HCT116 (cell line): ENCODE data around the gene TOMM70. TPM values are rescaled to one million over a fixed set of nuclear protein-coding genes. Genes with fewer than 3 reads are reported as not detected.

Source experiments
- ATAC-seq: fragments of 200-7000 bp; cut with Tn5 transposase; 2 replicates; pipeline ENCODE4 v1.9.1; 2020; ENCODE audit warnings: mild to moderate bottlenecking, moderate library complexity
- BruUV-seq: library from RNA; stranded (reverse); fragments of 400-500 nt; replicated peaks from 2 replicates; lab custom pipeline; 2021; lab: Mats Ljungman, UMichigan
- CTCF ChIA-PET: fragments of 300-600 bp; sonication (Branson Sonifier 250); formaldehyde crosslinking; loops from one replicate; lab custom pipeline; 2021; ENCODE audit warnings: antibody characterized with exemption; lab: Charles Lee
- POLR2A ChIA-PET: fragments of 300-600, 350-600 bp; sonication (Branson Sonifier 250); formaldehyde crosslinking; loops from one replicate; lab custom pipeline; 2021; ENCODE audit warnings: antibody characterized with exemption; lab: Charles Lee
- RAD21 ChIA-PET, 2 experiments: fragments of 300-600 bp; sonication (Branson Sonifier 250); formaldehyde crosslinking; loops; one replicate each; lab custom pipeline; 2023; ENCODE audit warnings: low total read pairs in 2 of 2; ENCODE audit not compliant: uncharacterized antibody in 2 of 2, unreplicated experiment in 2 of 2, low non-redundant PET in 1 of 2; lab: Charles Lee
- DNase-seq: peaks from one replicate; pipeline ENCODE4 v3.0.0-alpha.2; 2010; ENCODE audit warnings: low read depth, low spot score
- H2AFZ ChIP-seq: fragments of 200-600 bp; shearing (Covaris generic), sonication (generic); 2 replicates; pipeline ENCODE4 v1.6.1; 2017; ENCODE audit warnings: low read depth, mixed run types, mixed read lengths, antibody characterized with exemption, low read length; ENCODE audit not compliant: poor library complexity, severe bottlenecking
- H3K27ac ChIP-seq: 2 replicates; pipeline ENCODE4 v1.5.1; 2012; ENCODE audit warnings: low read depth, low read length
- H3K27me3 ChIP-seq: fragments of 200-600 bp; sonication (generic); 2 replicates; pipeline ENCODE4 v1.6.1; 2016; ENCODE audit warnings: mixed run types, low read length, mixed read lengths; ENCODE audit not compliant: insufficient read depth
- H3K36me3 ChIP-seq, 2 experiments: fragments of 200-500 bp in 1 of 2; fragments of 200-600 bp in 1 of 2; sonication (Bioruptor generic) in 1 of 2; sonication (generic) in 1 of 2; 2 replicates each; pipeline versions ENCODE4 v1.5.1 to v1.6.1; 2014 to 2016; ENCODE audit warnings: low read length in 2 of 2, inconsistent platforms in 1 of 2, mixed read lengths in 1 of 2, mixed run types in 1 of 2; ENCODE audit not compliant: insufficient read depth in 2 of 2, control insufficient read depth in 1 of 2
- H3K4me1 ChIP-seq, 2 experiments: fragments of 200-600 bp in 1 of 2; sonication (generic) in 1 of 2; 2 replicates each; pipeline versions ENCODE4 v1.5.1 to v1.6.1; 2012 to 2017; ENCODE audit warnings: low read length in 2 of 2, inconsistent platforms in 1 of 2, mild to moderate bottlenecking in 1 of 2, mixed read lengths in 1 of 2, mixed run types in 1 of 2, moderate library complexity in 1 of 2; ENCODE audit not compliant: insufficient read depth in 2 of 2, control insufficient read depth in 1 of 2
- H3K4me2 ChIP-seq: fragments of 200-600 bp; sonication (generic); 2 replicates; pipeline ENCODE4 v1.6.1; 2017; ENCODE audit warnings: mixed run types, low read length, mixed read lengths
- H3K4me3 ChIP-seq, 2 experiments: fragments of 200-600 bp in 1 of 2; sonication (generic) in 1 of 2; replicated peaks in 1 of 2; 2 replicates each; pipeline ENCODE4 v1.5.1; 2011 to 2016; ENCODE audit warnings: low read length in 2 of 2, control low read depth in 1 of 2, low read depth in 1 of 2, mild to moderate bottlenecking in 1 of 2, mixed read lengths in 1 of 2, mixed run types in 1 of 2
- H3K79me2 ChIP-seq: fragments of 200-600 bp; sonication (generic); 2 replicates; pipeline ENCODE4 v1.6.1; 2017; ENCODE audit warnings: mild to moderate bottlenecking, mixed run types, low read length, moderate library complexity, mixed read lengths; ENCODE audit not compliant: insufficient read depth
- H3K9ac ChIP-seq: fragments of 200-600 bp; sonication (generic); 2 replicates; pipeline ENCODE4 v1.6.1; 2016; ENCODE audit warnings: low read length, mixed read lengths
- H3K9me2 ChIP-seq: fragments of 200-600 bp; sonication (generic), shearing (Covaris generic); 2 replicates; pipeline ENCODE4 v1.6.1; 2017; ENCODE audit warnings: mixed run types, mild to moderate bottlenecking, moderate library complexity; ENCODE audit not compliant: insufficient read depth
- H3K9me3 ChIP-seq, 2 experiments: fragments of 200-500 bp in 1 of 2; fragments of 200-600 bp in 1 of 2; sonication (Bioruptor generic) in 1 of 2; sonication (generic) in 1 of 2; 2 replicates each; pipeline ENCODE4 v1.6.1; 2014 to 2017; ENCODE audit warnings: low read length in 2 of 2, mixed read lengths in 2 of 2, inconsistent platforms in 1 of 2, low read depth in 1 of 2, mild to moderate bottlenecking in 1 of 2, mixed run types in 1 of 2, moderate library complexity in 1 of 2; ENCODE audit not compliant: control insufficient read depth in 1 of 2, insufficient read depth in 1 of 2
- H4K20me1 ChIP-seq: fragments of 200-600 bp; sonication (generic), shearing (Covaris generic); 2 replicates; pipeline ENCODE4 v1.6.1; 2017; ENCODE audit warnings: mixed run types, mild to moderate bottlenecking, moderate library complexity; ENCODE audit not compliant: insufficient read depth
- CBX3 ChIP-seq: IDR thresholded peaks from 2 replicates; pipeline ENCODE4 v1.6.1; 2012; ENCODE audit warnings: low read depth
- EGR1 ChIP-seq: IDR thresholded peaks from 2 replicates; pipeline ENCODE4 v1.6.1; 2012; ENCODE audit warnings: low read depth
- ELF1 ChIP-seq: IDR thresholded peaks from 2 replicates; pipeline ENCODE4 v1.6.1; 2012; ENCODE audit warnings: low read depth, borderline replicate concordance
- EZH2 ChIP-seq: fragments of 200-600 bp; sonication (generic); IDR thresholded peaks from 2 replicates; pipeline ENCODE4 v1.6.1; 2017; ENCODE audit warnings: antibody characterized with exemption, mixed run types
- EZH2phosphoT487 ChIP-seq: fragments of 200-600 bp; IDR thresholded peaks from 2 replicates; pipeline ENCODE4 v1.6.1; 2018; ENCODE audit warnings: antibody characterized with exemption, borderline replicate concordance
- FOSL1 ChIP-seq: IDR thresholded peaks from 2 replicates; pipeline ENCODE4 v1.6.1; 2012; ENCODE audit warnings: low read depth
- JUND ChIP-seq: IDR thresholded peaks from 2 replicates; pipeline ENCODE4 v1.6.1; 2012
- POLR2A ChIP-seq: IDR thresholded peaks from 2 replicates; pipeline ENCODE4 v1.7.0; 2011; ENCODE audit warnings: borderline replicate concordance; ENCODE audit not compliant: insufficient read depth, insufficient read length; ENCODE audit errors: extremely low read depth
- POLR2AphosphoS5 ChIP-seq: IDR thresholded peaks from 2 replicates; pipeline ENCODE4 v1.6.1; 2011; ENCODE audit warnings: mild to moderate bottlenecking, low read depth, low read length, moderate library complexity
- RAD21 ChIP-seq: IDR thresholded peaks from 2 replicates; pipeline ENCODE4 v1.6.1; 2012; ENCODE audit warnings: low read depth, mild to moderate bottlenecking
- SIN3A ChIP-seq: IDR thresholded peaks from 2 replicates; pipeline ENCODE4 v1.6.1; 2012; ENCODE audit warnings: low read depth
- SP1 ChIP-seq: IDR thresholded peaks from 2 replicates; pipeline ENCODE4 v1.6.1; 2012; ENCODE audit warnings: low read depth
- SRF ChIP-seq: IDR thresholded peaks from 2 replicates; pipeline ENCODE4 v1.6.1; 2012; ENCODE audit warnings: low read depth
- YY1 ChIP-seq: IDR thresholded peaks from 2 replicates; pipeline ENCODE4 v1.6.1; 2011; ENCODE audit warnings: low read length, low read depth, moderate library complexity, mild to moderate bottlenecking; ENCODE audit not compliant: insufficient replicate concordance; ENCODE audit errors: extremely low read depth
- ZFX ChIP-seq: fragments of 450-650 bp; IDR thresholded peaks from 2 replicates; pipeline ENCODE4 v1.6.1; 2017
- ZNF274 ChIP-seq: fragments of 200-500 bp; sonication (Bioruptor generic); IDR thresholded peaks from 2 replicates; pipeline ENCODE4 v1.6.1; 2014; ENCODE audit warnings: mild to moderate bottlenecking, low read depth, low read length, inconsistent platforms
- intact Hi-C: fragments of 100-400 bp; cut with micrococcal nuclease; formaldehyde crosslinking; loops from 2 replicates; pipeline ENCODE4 v1.10.0; 2022
- total RNA-seq: library from RNA; stranded (reverse); gene quantifications from one replicate; pipeline ENCODE4 v1.2.1, GENCODE V29; 2021; ENCODE audit not compliant: unreplicated experiment
- TF ChIP-seq, protein P1 (sequence below): IDR thresholded peaks from 2 replicates; pipeline ENCODE4 v1.6.1; 2011; ENCODE audit warnings: mild to moderate bottlenecking, low read length, moderate library complexity; ENCODE audit not compliant: insufficient replicate concordance; ENCODE audit errors: extremely low read depth
- TF ChIP-seq, protein P2 (sequence below): IDR thresholded peaks from 2 replicates; pipeline ENCODE4 v1.6.1; 2012
- TF ChIP-seq, protein P3 (sequence below): IDR thresholded peaks from 2 replicates; pipeline ENCODE4 v1.6.1; 2012
- TF ChIP-seq, protein P4 (sequence below), 3 experiments: fragments of 200-600 bp in 1 of 3; sonication (generic) in 1 of 3; IDR thresholded peaks in 2 of 3; conservative IDR thresholded peaks in 1 of 3; 2 replicates each; pipeline ENCODE4 v1.5.1; 2012 to 2017; ENCODE audit warnings: low read depth in 2 of 3, low read length in 2 of 3, antibody characterized with exemption in 1 of 3, borderline replicate concordance in 1 of 3, control low read depth in 1 of 3, mild to moderate bottlenecking in 1 of 3, mixed read lengths in 1 of 3, mixed run types in 1 of 3, moderate library complexity in 1 of 3; ENCODE audit not compliant: insufficient read depth in 1 of 3

The TOMM70 gene
- total RNA-seq, 1 experiment from 2014 or later, result 54.9 TPM

DNA sequence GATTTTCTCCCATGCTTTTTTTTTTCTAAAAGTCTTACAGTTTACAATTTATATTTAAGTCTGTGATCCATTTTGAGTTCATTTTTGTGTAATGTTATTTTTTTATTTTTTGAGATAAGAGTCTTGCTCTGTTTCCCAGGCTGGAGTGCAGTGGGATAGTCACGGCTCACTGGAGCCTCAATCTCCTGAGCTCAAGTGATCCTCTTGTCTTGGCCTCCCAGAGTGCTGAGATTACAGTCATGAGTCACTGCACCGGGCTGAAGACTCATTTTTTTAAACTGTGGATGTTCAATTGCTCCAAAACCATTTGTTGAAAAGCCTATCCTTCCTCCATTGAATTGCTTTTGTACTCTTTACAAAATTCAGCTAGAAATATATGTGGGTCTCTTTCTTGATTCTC lies 20.0 kb upstream of the TOMM70 start:
- no peaks in the 10 kb centered on the region for H4K20me1 ChIP-seq
- ChIA-PET POLR2A (no interaction called here), CTCF (no interaction called here), RAD21 (no interaction called here)
- intact Hi-C loops, result no loop called here
- no TSS peak for BruUV-seq
- H3K9me3 ChIP-seq, result no peaks in the 10 kb centered on the region
- no peak overlapping the region for H3K9ac ChIP-seq
- H2AFZ ChIP-seq, result no peak overlapping the region
- no peaks in the 10 kb centered on the region for H3K36me3 ChIP-seq
- no peak for ATAC-seq
- no peak overlapping the region for H3K4me2 ChIP-seq
- DNase-seq, result no peak
- H3K27me3 ChIP-seq, result peaks cover 8% of the 10 kb centered on the region
- no peaks in the 10 kb centered on the region for H3K9me2 ChIP-seq
- no peak for TF ChIP-seq POLR2A
- no peak for TF ChIP-seq EGR1
- TF ChIP-seq FOSL1, result no peak
- no peak for TF ChIP-seq ZFX
- TF ChIP-seq YY1, result no peak
- no peak for TF ChIP-seq RAD21
- TF ChIP-seq, protein P1, sequence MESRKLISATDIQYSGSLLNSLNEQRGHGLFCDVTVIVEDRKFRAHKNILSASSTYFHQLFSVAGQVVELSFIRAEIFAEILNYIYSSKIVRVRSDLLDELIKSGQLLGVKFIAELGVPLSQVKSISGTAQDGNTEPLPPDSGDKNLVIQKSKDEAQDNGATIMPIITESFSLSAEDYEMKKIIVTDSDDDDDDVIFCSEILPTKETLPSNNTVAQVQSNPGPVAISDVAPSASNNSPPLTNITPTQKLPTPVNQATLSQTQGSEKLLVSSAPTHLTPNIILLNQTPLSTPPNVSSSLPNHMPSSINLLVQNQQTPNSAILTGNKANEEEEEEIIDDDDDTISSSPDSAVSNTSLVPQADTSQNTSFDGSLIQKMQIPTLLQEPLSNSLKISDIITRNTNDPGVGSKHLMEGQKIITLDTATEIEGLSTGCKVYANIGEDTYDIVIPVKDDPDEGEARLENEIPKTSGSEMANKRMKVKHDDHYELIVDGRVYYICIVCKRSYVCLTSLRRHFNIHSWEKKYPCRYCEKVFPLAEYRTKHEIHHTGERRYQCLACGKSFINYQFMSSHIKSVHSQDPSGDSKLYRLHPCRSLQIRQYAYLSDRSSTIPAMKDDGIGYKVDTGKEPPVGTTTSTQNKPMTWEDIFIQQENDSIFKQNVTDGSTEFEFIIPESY, result no peak
- TF ChIP-seq ZNF274, result no peak
- TF ChIP-seq SP1, result no peak
- no peak for TF ChIP-seq SIN3A
- TF ChIP-seq, protein P2, sequence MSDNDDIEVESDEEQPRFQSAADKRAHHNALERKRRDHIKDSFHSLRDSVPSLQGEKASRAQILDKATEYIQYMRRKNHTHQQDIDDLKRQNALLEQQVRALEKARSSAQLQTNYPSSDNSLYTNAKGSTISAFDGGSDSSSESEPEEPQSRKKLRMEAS, result no peak
- TF ChIP-seq, protein P3, sequence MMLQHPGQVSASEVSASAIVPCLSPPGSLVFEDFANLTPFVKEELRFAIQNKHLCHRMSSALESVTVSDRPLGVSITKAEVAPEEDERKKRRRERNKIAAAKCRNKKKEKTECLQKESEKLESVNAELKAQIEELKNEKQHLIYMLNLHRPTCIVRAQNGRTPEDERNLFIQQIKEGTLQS, result no peak
- no peak for TF ChIP-seq SRF
- TF ChIP-seq EZH2phosphoT487, result no peak
- no peak for TF ChIP-seq ELF1
- TF ChIP-seq, protein P4, sequence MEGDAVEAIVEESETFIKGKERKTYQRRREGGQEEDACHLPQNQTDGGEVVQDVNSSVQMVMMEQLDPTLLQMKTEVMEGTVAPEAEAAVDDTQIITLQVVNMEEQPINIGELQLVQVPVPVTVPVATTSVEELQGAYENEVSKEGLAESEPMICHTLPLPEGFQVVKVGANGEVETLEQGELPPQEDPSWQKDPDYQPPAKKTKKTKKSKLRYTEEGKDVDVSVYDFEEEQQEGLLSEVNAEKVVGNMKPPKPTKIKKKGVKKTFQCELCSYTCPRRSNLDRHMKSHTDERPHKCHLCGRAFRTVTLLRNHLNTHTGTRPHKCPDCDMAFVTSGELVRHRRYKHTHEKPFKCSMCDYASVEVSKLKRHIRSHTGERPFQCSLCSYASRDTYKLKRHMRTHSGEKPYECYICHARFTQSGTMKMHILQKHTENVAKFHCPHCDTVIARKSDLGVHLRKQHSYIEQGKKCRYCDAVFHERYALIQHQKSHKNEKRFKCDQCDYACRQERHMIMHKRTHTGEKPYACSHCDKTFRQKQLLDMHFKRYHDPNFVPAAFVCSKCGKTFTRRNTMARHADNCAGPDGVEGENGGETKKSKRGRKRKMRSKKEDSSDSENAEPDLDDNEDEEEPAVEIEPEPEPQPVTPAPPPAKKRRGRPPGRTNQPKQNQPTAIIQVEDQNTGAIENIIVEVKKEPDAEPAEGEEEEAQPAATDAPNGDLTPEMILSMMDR (IDR thresholded peaks at IDR 0.05 in 2 of 3, conservative IDR thresholded peaks at IDR 0.05 in 1 of 3; ENCODE audit: borderline replicate concordance in 1 of 3, insufficient read depth in 1 of 3, low read depth in 2 of 3, low read length in 2 of 3), result no peak
- TF ChIP-seq JUND, result no peak
- TF ChIP-seq CBX3, result no peak
- TF ChIP-seq EZH2, result no peak
- no peak for TF ChIP-seq POLR2AphosphoS5
- H3K4me1 ChIP-seq, result peaks cover 0 to 4% of the 10 kb centered on the region in 2 experiments; a peak in 1 of 4 replicates
- no peak overlapping the region for H3K4me3 ChIP-seq
- no peak overlapping the region for H3K27ac ChIP-seq
- H3K79me2 ChIP-seq, result no peaks in the 10 kb centered on the region
